Breast epithelium (tissue), 3 donors: Measurements from ENCODE around the gene VARS2.

Source experiments
- POLR2A ChIP-seq: fragments of 450-650 bp; IDR thresholded peaks from one replicate; pipeline ENCODE4 v1.6.1; 2016; ENCODE audit warnings: antibody characterized with exemption, mild to moderate bottlenecking, moderate library complexity
- POLR2AphosphoS5 ChIP-seq, 3 donors: sonication (generic); formaldehyde crosslinking; IDR thresholded peaks; one replicate each; pipeline ENCODE4 v1.6.1; 2017; ENCODE audit warnings: antibody characterized with exemption in 3 of 3
- TF ChIP-seq, protein P1 (sequence below), 3 donors: fragments of 450-650 bp; IDR thresholded peaks; one replicate each; pipeline ENCODE4 v1.5.1; 2016 to 2017; ENCODE audit warnings: antibody characterized with exemption in 3 of 3, mild to moderate bottlenecking in 3 of 3, moderate library complexity in 3 of 3

DNA sequence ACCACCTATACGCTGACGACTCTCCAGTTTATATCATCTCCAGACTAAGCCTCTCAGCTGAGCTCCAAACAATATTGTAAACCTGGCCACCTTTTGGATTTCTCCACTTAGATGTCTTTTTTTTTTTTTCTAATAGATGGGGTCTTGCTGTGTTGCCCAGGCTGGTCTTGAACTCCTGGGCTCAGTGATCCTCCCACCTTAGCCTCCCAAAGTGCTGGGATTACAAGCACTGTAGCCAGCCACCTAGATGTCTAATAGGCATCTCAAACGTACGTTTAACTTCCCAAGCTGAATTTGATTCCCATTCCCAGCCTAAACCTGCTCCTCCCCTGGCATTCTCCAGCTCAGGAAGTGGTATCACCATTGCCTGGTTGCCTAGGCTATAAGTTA, 24.5 kb upstream of the VARS2 start:
- TF ChIP-seq, protein P1, sequence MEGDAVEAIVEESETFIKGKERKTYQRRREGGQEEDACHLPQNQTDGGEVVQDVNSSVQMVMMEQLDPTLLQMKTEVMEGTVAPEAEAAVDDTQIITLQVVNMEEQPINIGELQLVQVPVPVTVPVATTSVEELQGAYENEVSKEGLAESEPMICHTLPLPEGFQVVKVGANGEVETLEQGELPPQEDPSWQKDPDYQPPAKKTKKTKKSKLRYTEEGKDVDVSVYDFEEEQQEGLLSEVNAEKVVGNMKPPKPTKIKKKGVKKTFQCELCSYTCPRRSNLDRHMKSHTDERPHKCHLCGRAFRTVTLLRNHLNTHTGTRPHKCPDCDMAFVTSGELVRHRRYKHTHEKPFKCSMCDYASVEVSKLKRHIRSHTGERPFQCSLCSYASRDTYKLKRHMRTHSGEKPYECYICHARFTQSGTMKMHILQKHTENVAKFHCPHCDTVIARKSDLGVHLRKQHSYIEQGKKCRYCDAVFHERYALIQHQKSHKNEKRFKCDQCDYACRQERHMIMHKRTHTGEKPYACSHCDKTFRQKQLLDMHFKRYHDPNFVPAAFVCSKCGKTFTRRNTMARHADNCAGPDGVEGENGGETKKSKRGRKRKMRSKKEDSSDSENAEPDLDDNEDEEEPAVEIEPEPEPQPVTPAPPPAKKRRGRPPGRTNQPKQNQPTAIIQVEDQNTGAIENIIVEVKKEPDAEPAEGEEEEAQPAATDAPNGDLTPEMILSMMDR (IDR thresholded peaks at IDR 0.05) = no peak
- TF ChIP-seq POLR2A = no peak
- no peak for TF ChIP-seq POLR2AphosphoS5 (IDR thresholded peaks at IDR 0.05)
